SK-N-SH (cell line): ENCODE data around the gene LDB2. TPM values are rescaled to one million over a fixed set of nuclear protein-coding genes. Genes with fewer than 3 reads are reported as not detected.

Experiments
- CTCF ChIA-PET: fragments of 300-600, 350-600 bp; formaldehyde crosslinking; extraction: SDS; loops from one replicate; lab custom pipeline; 2021; lab: Yijun Ruan, JAX
- POLR2A ChIA-PET: fragments of 350-600 bp; sonication (Branson Sonifier 250); formaldehyde crosslinking; extraction: SDS; loops from one replicate; lab custom pipeline; 2020; ENCODE audit warnings: antibody characterized with exemption, inconsistent platforms; lab: Yijun Ruan, JAX
- DNase-seq: peaks from one replicate; pipeline ENCODE4 v3.0.0; 2012
- H2AFZ ChIP-seq: fragments of 200-600 bp; sonication (generic); 2 replicates; pipeline ENCODE4 v1.8.1; 2016; ENCODE audit warnings: antibody characterized with exemption, mild to moderate bottlenecking, low read depth
- H3F3A ChIP-seq: fragments of 200-600 bp; sonication (generic); replicated peaks from 2 replicates; pipeline ENCODE3; 2016; ENCODE audit warnings: antibody characterized with exemption, mild to moderate bottlenecking; ENCODE audit not compliant: insufficient read depth
- H3K27ac ChIP-seq, 2 experiments: fragments of 200-500 bp in 1 of 2; fragments of 200-600 bp in 1 of 2; sonication (Bioruptor generic) in 1 of 2; sonication (generic), shearing (Covaris generic) in 1 of 2; 2 replicates each; pipeline versions ENCODE4 v1.5.1 to v1.6.1; 2014 to 2016; ENCODE audit warnings: low read depth in 2 of 2, inconsistent platforms in 1 of 2, low read length in 1 of 2, mild to moderate bottlenecking in 1 of 2, mixed read lengths in 1 of 2
- H3K27me3 ChIP-seq: fragments of 200-600 bp; sonication (generic), shearing (Covaris generic); 2 replicates; pipeline ENCODE4 v1.6.1; 2016; ENCODE audit warnings: mixed run types; ENCODE audit not compliant: insufficient read depth
- H3K36me3 ChIP-seq, 2 experiments: fragments of 200-500 bp in 1 of 2; fragments of 200-600 bp in 1 of 2; sonication (Bioruptor generic) in 1 of 2; sonication (generic) in 1 of 2; replicated peaks in 1 of 2; 2 replicates each; pipeline versions ENCODE3 to v1.5.1; 2014 to 2016; ENCODE audit warnings: low read length in 1 of 2, mild to moderate bottlenecking in 1 of 2; ENCODE audit not compliant: insufficient read depth in 2 of 2, control insufficient read depth in 1 of 2
- H3K4me1 ChIP-seq, 2 experiments: fragments of 200-500 bp in 1 of 2; fragments of 200-600 bp in 1 of 2; sonication (Bioruptor generic) in 1 of 2; sonication (generic), shearing (Covaris generic) in 1 of 2; 2 replicates each; pipeline versions ENCODE4 v1.5.1 to v1.6.1; 2014 to 2016; ENCODE audit warnings: low read depth in 1 of 2, low read length in 1 of 2, mixed run types in 1 of 2; ENCODE audit not compliant: insufficient read depth in 2 of 2, control insufficient read depth in 1 of 2
- H3K4me2 ChIP-seq: fragments of 200-600 bp; sonication (generic), shearing (Covaris generic); 2 replicates; pipeline ENCODE4 v1.6.1; 2017; ENCODE audit warnings: mixed run types
- H3K4me3 ChIP-seq, 2 experiments: fragments of 200-500 bp in 1 of 2; fragments of 200-600 bp in 1 of 2; sonication (Bioruptor generic) in 1 of 2; sonication (generic), shearing (Covaris generic) in 1 of 2; 2 replicates each; pipeline versions ENCODE4 v1.5.1 to v1.8.1; 2014 to 2016; ENCODE audit warnings: low read depth in 2 of 2, inconsistent platforms in 1 of 2, low read length in 1 of 2, mild to moderate bottlenecking in 1 of 2, mixed read lengths in 1 of 2, moderate library complexity in 1 of 2
- H3K79me2 ChIP-seq: fragments of 200-600 bp; sonication (generic); 2 replicates; pipeline ENCODE4 v1.8.1; 2017; ENCODE audit warnings: mild to moderate bottlenecking; ENCODE audit not compliant: insufficient read depth
- H3K9ac ChIP-seq: fragments of 200-600 bp; sonication (generic); 2 replicates; pipeline ENCODE4 v1.6.1; 2017; ENCODE audit warnings: mixed run types
- H3K9me2 ChIP-seq: fragments of 200-600 bp; sonication (generic); 2 replicates; pipeline ENCODE4 v1.6.1; 2017; ENCODE audit warnings: mixed run types
- H3K9me3 ChIP-seq: fragments of 200-600 bp; sonication (generic); 2 replicates; pipeline ENCODE4 v1.6.1; 2017; ENCODE audit warnings: mixed run types, mild to moderate bottlenecking, moderate library complexity
- H4K20me1 ChIP-seq: fragments of 200-600 bp; sonication (generic); 2 replicates; pipeline ENCODE4 v1.6.1; 2017; ENCODE audit warnings: mild to moderate bottlenecking, mixed run types; ENCODE audit not compliant: insufficient read depth
- EZH2phosphoT487 ChIP-seq: fragments of 200-600 bp; sonication (generic); IDR thresholded peaks from 2 replicates; pipeline ENCODE4 v1.6.1; 2017; ENCODE audit warnings: low read depth, mixed run types, mild to moderate bottlenecking, antibody characterized with exemption, moderate library complexity, borderline replicate concordance
- FOSL2 ChIP-seq: IDR thresholded peaks from 2 replicates; pipeline ENCODE4 v1.4.0; 2012; ENCODE audit warnings: low read depth, mild to moderate bottlenecking, moderate library complexity, borderline replicate concordance
- GABPA ChIP-seq: IDR thresholded peaks from 2 replicates; pipeline ENCODE4 v1.4.0; 2012; ENCODE audit warnings: low read depth, mild to moderate bottlenecking
- MXI1 ChIP-seq: IDR thresholded peaks from 2 replicates; pipeline ENCODE4 v1.6.1; 2012; ENCODE audit warnings: mild to moderate bottlenecking, low read depth, low read length, improper control_type of control experiment
- NFIC ChIP-seq: IDR thresholded peaks from 2 replicates; pipeline ENCODE4 v1.4.0; 2012; ENCODE audit warnings: borderline replicate concordance
- NRF1 ChIP-seq: IDR thresholded peaks from 2 replicates; pipeline ENCODE4 v1.6.1; 2012; ENCODE audit warnings: low read depth, mild to moderate bottlenecking, low read length
- PBX3 ChIP-seq: IDR thresholded peaks from 2 replicates; pipeline ENCODE4; 2012
- RAD21 ChIP-seq: IDR thresholded peaks from 2 replicates; pipeline ENCODE4 v1.6.1; 2012; ENCODE audit warnings: mild to moderate bottlenecking, low read length
- RFX5 ChIP-seq: IDR thresholded peaks from 2 replicates; pipeline ENCODE4 v1.6.1; 2012; ENCODE audit warnings: mild to moderate bottlenecking, improper control_type of control experiment, low read length
- USF1 ChIP-seq: IDR thresholded peaks from 2 replicates; pipeline ENCODE4 v1.4.0; 2012; ENCODE audit warnings: low read depth, borderline replicate concordance
- ZBTB33 ChIP-seq: IDR thresholded peaks from 2 replicates; pipeline ENCODE4 v1.4.0; 2012; ENCODE audit warnings: low read depth, borderline replicate concordance
- WGBS: methylation state at CpG from one replicate; pipeline ENCODE4 v1.1.6; 2017; ENCODE audit warnings: low lambda C conversion rate; 5-methylcytosine and 5-hydroxymethylcytosine counted together
- polyA plus RNA-seq, 3 experiments: library from polyadenylated mRNA; depleted of rRNA; stranded (reverse); fragments of >200 nt; gene quantifications; 2 replicates each; pipeline ENCODE4 v1.2.3, GENCODE V29; 2012

Gene LDB2
- polyA plus RNA-seq, 1 of the 3 experiments (the other 2 are of a cell fraction), result 11.0 TPM

- H3K9me2 ChIP-seq, result no peaks in the 10 kb centered on the region
- H3K9ac ChIP-seq, result no peak overlapping the region
- H3F3A ChIP-seq, result no peaks in the 10 kb centered on the region
- H3K79me2 ChIP-seq, result no peaks in the 10 kb centered on the region
- no peak for DNase-seq
- TF ChIP-seq PBX3 (no peak), RAD21 (no peak), NFIC (peak; percentile 54; the same call in 1 of the 2 replicates), RFX5 (peak; percentile 78), FOSL2 (peak; percentile 22; the same call in 1 of the 2 replicates), USF1 (no peak), MXI1 (no peak)
- peaks cover 0 to 3% of the 10 kb centered on the region in 2 experiments for H3K36me3 ChIP-seq
- H3K4me3 ChIP-seq, result no peak overlapping the region
- 39% methylated on average over 3 of the region's 3 CpGs for WGBS
- no peaks in the 10 kb centered on the region for H4K20me1 ChIP-seq
- H3K27ac ChIP-seq, result no peak overlapping the region
- no peaks in the 10 kb centered on the region for H3K4me1 ChIP-seq
- ChIA-PET CTCF (no interaction called here), POLR2A (no interaction called here)
- no peaks in the 10 kb centered on the region; the same call in 1 of the 2 replicates for H3K27me3 ChIP-seq
- H3K9me3 ChIP-seq, result no peaks in the 10 kb centered on the region
- H2AFZ ChIP-seq, result no peak overlapping the region
- H3K4me2 ChIP-seq, result no peak overlapping the region
Observed at GRCh38 chr4:16496501-16496900, 401.9 kb downstream of the LDB2 start.

GRCh38 chr4:16492872-16493271 lies 405.6 kb downstream of the LDB2 start:
- no peak overlapping the region for H3K27ac ChIP-seq
- no peak for TF ChIP-seq GABPA
- TF ChIP-seq ZBTB33, result no peak
- no peak for TF ChIP-seq EZH2phosphoT487
- no peak for TF ChIP-seq NRF1
- TF ChIP-seq, all 33 proteins: peak for 0
- H3K79me2 ChIP-seq, result no peaks in the 10 kb centered on the region
- no peak overlapping the region for H3K4me2 ChIP-seq
- no peaks in the 10 kb centered on the region; the same call in 1 of the 2 replicates for H3K27me3 ChIP-seq
- no peaks in the 10 kb centered on the region for H3K9me3 ChIP-seq
- WGBS, result 69% methylated on average over 4 of the region's 4 CpGs
- no peaks in the 10 kb centered on the region for H3K9me2 ChIP-seq
- ChIA-PET POLR2A (no interaction called here), CTCF (no interaction called here)
- no peaks in the 10 kb centered on the region for H3F3A ChIP-seq
- H3K4me3 ChIP-seq, result no peak overlapping the region
- no peak overlapping the region for H3K9ac ChIP-seq
- H4K20me1 ChIP-seq, result no peaks in the 10 kb centered on the region
- H2AFZ ChIP-seq, result no peak overlapping the region
- no peak for DNase-seq
- no peaks in the 10 kb centered on the region for H3K36me3 ChIP-seq
- H3K4me1 ChIP-seq, result no peaks in the 10 kb centered on the region
